Dermis microvascular lymphatic vessel endothelial cell (primary cell): ENCODE data around the gene MBTD1. TPM values are rescaled to one million over a fixed set of nuclear protein-coding genes. Genes with fewer than 3 reads are reported as not detected.
"Not testable (repeated sequence)": the region's sequence is repeated elsewhere in the genome, so short reads cannot be mapped to it uniquely, and the experiment has no call there.

ENCODE experiments used
- DNase-seq, 2 donors: peaks; one replicate each; pipeline versions ENCODE4 v3.0.0 to v3.0.0-alpha.2; 2010; ENCODE audit warnings: low read depth in 2 of 2
- total RNA-seq: library from RNA; depleted of rRNA; stranded (reverse); fragments of >200 nt; gene quantifications from 2 replicates; pipeline ENCODE4 v1.2.1, GENCODE V29; 2014

Gene MBTD1
- 9.1 and 11.4 TPM in 2 replicates for total RNA-seq

DNA sequence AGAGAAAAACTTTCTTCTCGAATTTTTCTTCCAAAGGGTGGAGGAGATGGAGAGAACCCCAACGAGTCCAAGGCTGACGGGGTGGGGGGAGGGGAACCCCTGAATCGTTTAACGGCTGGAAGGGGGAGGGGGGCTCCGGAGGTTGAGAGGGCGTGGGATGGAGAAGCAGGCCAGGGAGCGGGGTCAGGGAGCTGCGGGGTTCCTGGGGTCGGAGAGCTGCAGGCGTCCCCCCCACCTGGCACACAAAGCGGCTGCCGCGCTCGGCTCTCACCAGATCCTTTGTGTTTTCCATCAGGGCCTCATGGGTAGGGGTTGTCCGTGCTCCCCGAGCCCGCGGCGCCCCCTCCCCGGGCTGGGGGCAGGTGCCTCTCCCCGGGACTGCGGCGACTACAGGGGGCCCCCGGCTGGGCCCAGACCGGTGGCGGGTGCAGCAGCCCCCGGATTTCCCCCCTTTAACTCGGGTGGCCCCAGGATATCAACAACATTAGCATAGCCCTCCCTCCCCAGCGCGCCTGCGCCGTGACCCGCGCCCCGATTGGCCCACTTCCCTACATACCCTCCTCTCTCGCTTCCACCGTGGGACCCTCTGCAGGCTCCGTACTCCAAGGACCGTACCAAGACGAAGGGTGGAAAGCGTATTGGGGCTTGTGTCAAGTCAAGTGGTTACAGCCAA, at the start of gene MBTD1:
MBTD1 (minus strand) TSS at position 486 of the 673 bp plus-strand sequence. CDS start 34,888 bp downstream, outside the sequence.
- peak; percentile 92 to 97 for DNase-seq

- DNase-seq = no peak
These were observed 45.3 kb upstream of the MBTD1 start for GRCh38 chr17:51305182-51305581.

DNA sequence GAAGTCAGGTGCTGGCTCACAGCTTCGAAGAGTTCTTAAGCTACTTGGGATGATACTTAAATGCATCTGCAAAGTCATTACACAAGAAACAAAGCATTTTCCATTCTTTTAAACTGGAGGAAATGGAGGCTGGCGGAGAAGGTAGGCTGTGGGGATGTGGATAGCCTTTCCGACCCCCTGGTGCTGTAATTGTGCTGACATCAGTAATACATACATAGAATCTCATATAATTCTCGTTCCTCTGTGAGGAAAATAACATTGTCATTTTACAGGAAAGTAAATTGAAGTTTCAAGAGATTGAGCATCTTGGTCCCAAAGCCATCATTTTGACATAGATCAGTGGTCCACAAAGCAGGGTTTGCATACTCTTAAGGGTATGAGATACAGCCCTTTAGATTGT, 40.0 kb upstream of the MBTD1 start:
- DNase-seq = no peak

- peak; percentile 15 to 44 for DNase-seq
These were observed 38.9 kb upstream of the MBTD1 start for GRCh38 chr17:51298508-51299371.

GRCh38 chr17:51294338-51294737, 34.5 kb upstream of the MBTD1 start:
- not testable (repeated sequence) for DNase-seq

GRCh38 chr17:51289696-51290111, 29.9 kb upstream of the MBTD1 start:
- no peak for DNase-seq

DNA sequence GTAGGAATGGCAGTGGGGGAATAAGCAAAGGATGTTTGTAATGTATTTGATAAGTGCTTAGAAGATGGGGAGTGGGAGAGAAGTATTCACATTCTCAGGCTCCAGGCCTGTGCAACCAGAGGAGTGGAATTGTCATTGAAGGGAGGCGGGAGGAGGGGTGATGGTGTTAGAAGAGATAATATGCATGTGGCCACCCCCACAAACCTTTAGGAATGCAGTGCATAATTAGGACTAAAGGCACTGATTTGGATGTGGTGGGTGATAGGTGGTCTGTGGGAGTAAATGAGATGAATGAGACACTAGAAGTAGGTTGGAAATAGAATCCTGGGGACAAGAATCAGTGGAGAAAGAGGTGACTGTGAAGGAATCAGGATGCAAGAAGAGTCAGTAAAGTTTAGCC, 27.6 kb upstream of the MBTD1 start:
- no peak for DNase-seq

- DNase-seq = no peak
These were observed 19.3 kb upstream of the MBTD1 start for GRCh38 chr17:51279183-51279582.

DNA sequence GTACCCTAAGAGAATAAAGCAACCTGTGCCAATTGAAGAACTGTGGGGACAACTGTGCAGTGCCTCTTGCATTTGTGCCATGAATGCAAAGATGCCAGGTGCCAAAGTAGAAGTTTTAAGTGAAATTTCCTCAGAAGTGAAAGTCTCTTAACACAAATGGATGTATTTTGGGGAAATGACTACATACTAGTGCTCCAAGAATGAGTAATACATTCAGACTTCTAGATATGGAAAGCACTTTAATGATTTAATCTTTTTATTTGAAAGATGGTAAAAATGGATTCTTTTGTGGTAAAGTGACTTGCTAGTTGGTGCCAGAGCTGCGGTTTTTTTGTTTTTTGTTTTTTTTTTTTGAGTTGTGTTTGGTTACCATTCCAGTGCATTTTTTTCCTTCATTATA, 15.5 kb upstream of the MBTD1 start:
- DNase-seq = no peak

DNA sequence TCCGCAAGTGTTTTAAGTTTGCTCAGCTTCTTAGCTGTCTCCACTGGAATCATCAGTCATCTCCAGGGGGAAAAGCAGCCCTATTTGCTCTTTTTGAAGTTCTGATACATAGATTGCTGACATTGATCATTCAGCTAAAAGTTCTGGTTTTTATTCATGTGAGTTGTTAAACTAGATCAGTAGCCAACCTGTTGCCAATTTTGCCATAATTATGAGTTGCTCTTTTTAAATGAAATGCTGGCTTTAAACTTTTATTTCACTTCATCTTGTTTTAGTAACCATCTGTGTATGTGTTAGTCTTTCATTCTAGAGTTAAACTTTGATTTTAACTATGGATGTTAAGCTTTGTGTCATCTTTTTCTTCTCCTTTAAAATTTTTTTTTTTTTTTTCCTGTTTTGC, 13.0 kb upstream of the MBTD1 start:
- DNase-seq = no peak

DNA sequence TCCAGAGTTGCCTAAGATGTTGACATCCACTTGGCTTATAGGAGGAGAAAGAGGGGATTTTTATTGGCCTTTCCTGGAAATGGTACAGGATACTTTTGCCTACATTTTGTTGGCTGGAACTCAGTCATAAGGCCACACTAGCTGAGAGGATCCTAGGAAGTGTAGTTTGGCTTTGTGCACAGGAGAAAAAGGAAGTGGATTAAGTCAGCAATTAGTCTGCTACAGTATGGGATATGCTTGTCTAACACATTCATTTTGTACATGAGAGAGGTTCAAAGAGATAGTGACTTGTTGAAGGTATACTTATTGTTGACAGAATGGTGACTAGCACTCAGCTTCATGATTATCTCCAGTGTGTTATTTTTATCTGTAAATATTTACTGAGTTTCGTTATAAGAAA, 10.8 kb upstream of the MBTD1 start:
- DNase-seq = no peak

- DNase-seq = no peak
These were observed 10.1 kb upstream of the MBTD1 start for GRCh38 chr17:51269991-51270390.

- DNase-seq = not testable (repeated sequence)
These were observed 4.6 kb upstream of the MBTD1 start for GRCh38 chr17:51264466-51264865.

- no peak for DNase-seq
These were observed 3.2 kb upstream of the MBTD1 start for GRCh38 chr17:51263006-51263405.

- peak in 1 of 2 donors; percentile 2 for DNase-seq
These were observed 1.4 kb upstream of the MBTD1 start for GRCh38 chr17:51261024-51261963.

GRCh38 chr17:51260237-51261023, 581 bp upstream of the MBTD1 start, which contains the start of gene UTP18:
Gene UTP18, plus strand, starts transcription at chr17:51260546. Its CDS starts 39 bp downstream, at chr17:51260585.
- DNase-seq = peak; percentile 96 to 98

DNA sequence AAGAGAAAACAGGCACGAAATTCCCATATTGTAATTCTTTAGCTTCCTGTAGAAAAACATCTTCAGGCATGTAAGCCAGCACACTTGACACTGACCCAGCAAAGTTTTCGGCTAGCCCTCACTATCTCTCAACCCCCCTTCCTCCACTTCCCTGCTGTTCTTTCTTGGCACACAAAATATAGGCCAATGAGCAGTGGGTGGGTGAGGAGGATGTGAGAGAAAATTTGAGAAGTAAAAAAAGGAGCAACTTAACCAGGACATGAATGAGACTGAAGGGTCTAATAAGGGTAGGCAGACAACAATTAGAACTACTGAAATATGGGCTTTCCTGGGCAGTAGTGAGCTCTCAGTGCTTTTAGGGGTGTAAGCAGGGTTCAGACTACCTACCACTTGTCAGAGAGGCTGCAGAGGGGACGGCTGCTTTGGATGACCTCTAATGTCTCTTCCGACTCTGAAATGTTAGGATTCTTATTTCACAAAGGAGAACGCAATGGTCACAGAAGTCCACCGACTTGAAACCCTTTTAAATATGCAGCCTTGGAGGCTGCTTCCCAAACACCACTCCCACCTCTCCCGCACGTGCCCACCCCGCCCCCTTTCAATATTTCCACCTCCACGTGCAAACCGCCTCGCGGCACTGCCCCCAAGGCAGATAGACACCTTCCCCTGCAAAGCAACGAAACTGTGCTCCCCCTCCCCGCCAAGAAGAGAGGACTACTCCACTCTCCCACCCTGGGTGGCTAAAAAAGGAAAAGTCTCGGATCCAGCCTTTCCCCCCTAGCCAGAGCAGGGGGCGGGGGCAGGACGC, 889 bp downstream of the MBTD1 start:
- DNase-seq = peak in 1 of 2 donors; percentile 33

DNA sequence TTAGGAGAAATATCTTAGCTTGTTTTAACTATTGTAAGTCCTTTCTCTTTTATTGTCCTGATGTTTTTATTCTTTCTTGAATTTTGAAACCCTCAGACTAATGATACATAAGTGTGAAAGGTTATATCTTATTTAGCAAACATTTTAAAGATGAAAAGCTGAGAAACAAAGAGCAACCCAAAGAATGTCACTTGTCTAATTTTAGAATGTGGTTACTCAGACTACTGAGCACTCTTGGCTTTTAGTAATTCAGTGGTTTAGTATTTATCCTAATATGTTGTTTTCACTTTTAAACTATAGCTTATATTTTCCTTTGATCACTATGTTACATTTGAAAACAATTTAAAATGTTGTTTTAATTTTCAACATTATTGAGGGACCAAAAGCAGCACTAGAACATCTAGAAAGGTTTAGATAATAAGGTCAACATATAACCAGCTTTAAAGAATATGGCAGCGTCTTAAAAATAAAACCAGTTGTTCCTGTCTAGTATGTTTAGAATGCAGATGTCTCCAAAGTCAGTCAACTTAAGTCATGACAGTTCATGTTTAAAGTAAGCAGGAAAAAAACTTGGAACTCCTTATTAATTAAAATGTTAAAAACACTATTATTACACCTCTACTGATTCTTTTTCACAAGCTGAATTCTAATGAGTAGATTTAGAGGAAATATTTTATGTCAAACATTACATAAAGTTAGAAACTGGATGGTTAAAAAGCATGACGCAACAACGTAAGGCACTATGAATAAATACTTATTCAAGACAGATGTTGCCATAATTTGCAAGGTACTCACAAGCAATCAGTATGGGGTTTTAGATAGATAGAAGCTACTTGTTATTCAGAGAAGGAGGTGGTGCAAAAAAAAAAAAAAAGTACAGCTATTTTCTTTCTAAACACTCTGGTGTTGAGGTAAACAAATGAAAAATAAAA, 2.4 kb downstream of the MBTD1 start:
- no peak for DNase-seq

DNA sequence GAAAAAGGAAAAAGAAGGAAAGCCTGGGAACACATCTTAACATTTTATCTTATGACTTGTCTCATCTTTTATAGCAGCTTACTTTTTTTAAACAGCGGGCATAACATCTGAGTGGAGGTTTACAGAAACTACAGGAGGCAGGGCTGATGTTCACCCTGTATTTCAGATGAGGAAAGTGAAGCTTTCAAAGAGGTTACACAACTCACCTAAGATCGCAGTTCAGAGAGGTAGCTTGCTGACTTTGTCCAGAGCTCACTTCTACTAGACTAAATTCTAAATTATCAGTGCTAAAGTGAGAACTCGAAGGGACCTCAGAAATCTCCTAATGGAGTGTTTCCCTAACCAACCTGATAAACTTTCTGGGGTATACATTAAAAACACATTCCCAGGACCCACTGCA, 3.7 kb downstream of the MBTD1 start:
- DNase-seq = no peak
